ENCODE data around the gene TESK2. TPM values are rescaled to one million over a fixed set of nuclear protein-coding genes. Genes with fewer than 3 reads are reported as not detected.

Gene TESK2
- total and polyA plus RNA-seq, 2 of the 13 experiments (the other 11 are each of a cell fraction or from before 2014, with no cell fraction given), result 5.5 to 9.6 TPM

DNA sequence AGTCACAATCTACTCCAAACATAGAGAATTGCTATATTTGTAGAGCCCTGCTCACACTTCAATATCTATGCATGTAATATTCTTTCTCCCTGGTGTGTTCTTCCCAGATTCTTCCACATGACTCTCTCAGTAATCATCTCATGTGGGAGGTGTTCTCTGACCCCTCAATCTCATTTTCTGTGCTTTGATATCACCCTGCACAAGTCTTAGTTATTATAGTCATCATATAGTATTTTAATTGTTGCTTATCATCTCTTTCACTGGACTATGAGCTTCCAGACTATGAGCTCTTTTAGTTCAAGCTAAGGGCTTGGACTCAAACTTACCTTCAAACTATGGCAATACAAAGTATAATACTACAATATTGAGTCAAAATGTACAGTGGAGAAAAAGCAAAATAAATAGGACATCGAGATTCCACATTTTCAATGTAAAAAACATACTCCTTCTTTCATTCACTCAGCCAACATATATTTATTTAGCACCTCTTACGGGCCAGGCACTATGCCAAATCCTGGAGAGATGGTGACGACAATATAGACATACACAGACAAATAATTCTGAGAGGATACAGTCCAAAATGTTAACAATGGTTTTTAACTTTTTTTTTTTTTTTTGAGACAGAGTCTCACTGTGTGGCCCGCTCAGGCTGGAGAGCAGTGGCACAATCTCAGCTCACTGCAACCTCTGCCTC lies 12.7 kb downstream of the TESK2 start:
- no peak for DNase-seq (ENCODE audit: low spot score)
- Histone ChIP-seq H2AFZ (ENCODE audit: low read length) (no peak overlapping the region), H3K4me1 (ENCODE audit: insufficient read depth, low read length) (peaks cover 10% of the 10 kb centered on the region; the same call in 1 of the 2 replicates), H3K27ac (ENCODE audit: extremely low read length, insufficient read depth, low read length) (no peak overlapping the region), H3K9ac (ENCODE audit: insufficient read depth, low read depth, low read length) (no peak overlapping the region), H3K27me3 (ENCODE audit: control insufficient read depth in 1 of 2, insufficient read depth in 2 of 2, low read length in 2 of 2) (no peaks in the 10 kb centered on the region), H4K20me1 (ENCODE audit: insufficient read depth, low read length) (no peaks in the 10 kb centered on the region), H3K4me2 (ENCODE audit: low read depth, low read length) (no peak overlapping the region), H3K36me3 (replicated peaks in 1 of 2; ENCODE audit: control insufficient read depth in 1 of 2, insufficient read depth in 2 of 2, low read length in 2 of 2) (no peaks in the 10 kb centered on the region; a peak in 1 of 5 replicates), H3K79me2 (ENCODE audit: insufficient read depth, low read length) (no peaks in the 10 kb centered on the region), H3K9me3 (ENCODE audit: low read length) (no peaks in the 10 kb centered on the region), H3K4me3 (replicated peaks in 1 of 3; ENCODE audit: insufficient read depth in 1 of 3, low read depth in 2 of 3, low read length in 3 of 3) (no peak overlapping the region)
- no peak for ATAC-seq
- ChIA-PET POLR2A (no interaction called here), CTCF (ENCODE audit: low intra/inter-chr PET ratio, low total read pairs) (no interaction called here)
- BruUV-seq (replicated peaks), result no TSS peak
- TF ChIP-seq ZNF672 (CRISPR knock-in tag; IDR thresholded peaks at IDR 0.05) (no peak), ZNF124 (CRISPR knock-in tag; IDR thresholded peaks at IDR 0.05) (no peak), ZNF891 (CRISPR knock-in tag; IDR thresholded peaks at IDR 0.05) (no peak), IRX3 (CRISPR knock-in tag; IDR thresholded peaks at IDR 0.05; ENCODE audit: borderline replicate concordance, low read depth) (no peak), SIN3B (IDR thresholded peaks at IDR 0.05; ENCODE audit: low read length) (no peak), HOXA9 (CRISPR knock-in tag; IDR thresholded peaks at IDR 0.05; ENCODE audit: borderline replicate concordance) (no peak), POLR2G (IDR thresholded peaks at IDR 0.05; ENCODE audit: low read depth, low read length) (no peak)
- TF ChIP-seq, protein P1, sequence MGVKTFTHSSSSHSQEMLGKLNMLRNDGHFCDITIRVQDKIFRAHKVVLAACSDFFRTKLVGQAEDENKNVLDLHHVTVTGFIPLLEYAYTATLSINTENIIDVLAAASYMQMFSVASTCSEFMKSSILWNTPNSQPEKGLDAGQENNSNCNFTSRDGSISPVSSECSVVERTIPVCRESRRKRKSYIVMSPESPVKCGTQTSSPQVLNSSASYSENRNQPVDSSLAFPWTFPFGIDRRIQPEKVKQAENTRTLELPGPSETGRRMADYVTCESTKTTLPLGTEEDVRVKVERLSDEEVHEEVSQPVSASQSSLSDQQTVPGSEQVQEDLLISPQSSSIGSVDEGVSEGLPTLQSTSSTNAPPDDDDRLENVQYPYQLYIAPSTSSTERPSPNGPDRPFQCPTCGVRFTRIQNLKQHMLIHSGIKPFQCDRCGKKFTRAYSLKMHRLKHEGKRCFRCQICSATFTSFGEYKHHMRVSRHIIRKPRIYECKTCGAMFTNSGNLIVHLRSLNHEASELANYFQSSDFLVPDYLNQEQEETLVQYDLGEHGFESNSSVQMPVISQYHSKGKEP (CRISPR knock-in tag; IDR thresholded peaks at IDR 0.05), result no peak
- TF ChIP-seq, protein P2, sequence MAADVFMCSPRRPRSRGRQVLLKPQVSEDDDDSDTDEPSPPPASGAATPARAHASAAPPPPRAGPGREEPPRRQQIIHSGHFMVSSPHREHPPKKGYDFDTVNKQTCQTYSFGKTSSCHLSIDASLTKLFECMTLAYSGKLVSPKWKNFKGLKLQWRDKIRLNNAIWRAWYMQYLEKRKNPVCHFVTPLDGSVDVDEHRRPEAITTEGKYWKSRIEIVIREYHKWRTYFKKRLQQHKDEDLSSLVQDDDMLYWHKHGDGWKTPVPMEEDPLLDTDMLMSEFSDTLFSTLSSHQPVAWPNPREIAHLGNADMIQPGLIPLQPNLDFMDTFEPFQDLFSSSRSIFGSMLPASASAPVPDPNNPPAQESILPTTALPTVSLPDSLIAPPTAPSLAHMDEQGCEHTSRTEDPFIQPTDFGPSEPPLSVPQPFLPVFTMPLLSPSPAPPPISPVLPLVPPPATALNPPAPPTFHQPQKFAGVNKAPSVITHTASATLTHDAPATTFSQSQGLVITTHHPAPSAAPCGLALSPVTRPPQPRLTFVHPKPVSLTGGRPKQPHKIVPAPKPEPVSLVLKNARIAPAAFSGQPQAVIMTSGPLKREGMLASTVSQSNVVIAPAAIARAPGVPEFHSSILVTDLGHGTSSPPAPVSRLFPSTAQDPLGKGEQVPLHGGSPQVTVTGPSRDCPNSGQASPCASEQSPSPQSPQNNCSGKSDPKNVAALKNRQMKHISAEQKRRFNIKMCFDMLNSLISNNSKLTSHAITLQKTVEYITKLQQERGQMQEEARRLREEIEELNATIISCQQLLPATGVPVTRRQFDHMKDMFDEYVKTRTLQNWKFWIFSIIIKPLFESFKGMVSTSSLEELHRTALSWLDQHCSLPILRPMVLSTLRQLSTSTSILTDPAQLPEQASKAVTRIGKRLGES (CRISPR knock-in tag; IDR thresholded peaks at IDR 0.05; ENCODE audit: borderline replicate concordance), result no peak
- TF ChIP-seq, protein P3, sequence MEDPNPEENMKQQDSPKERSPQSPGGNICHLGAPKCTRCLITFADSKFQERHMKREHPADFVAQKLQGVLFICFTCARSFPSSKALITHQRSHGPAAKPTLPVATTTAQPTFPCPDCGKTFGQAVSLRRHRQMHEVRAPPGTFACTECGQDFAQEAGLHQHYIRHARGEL (CRISPR knock-in tag; IDR thresholded peaks at IDR 0.05), result no peak
- in situ Hi-C loops (cut with HindIII; ENCODE audit: extremely low pct_ligation_motif_present, low pct_unique_long_range_greater_than_20kb), result no loop called here
- WGBS (ENCODE audit: low lambda C conversion rate), result 74% methylated on average over 4 of the region's 4 CpGs
- intact Hi-C loops (cut with micrococcal nuclease; ENCODE audit: unreplicated experiment), result no loop called here
- no peak for FAIRE-seq
